Measurements from ENCODE around the gene YRDC. TPM values are rescaled to one million over a fixed set of nuclear protein-coding genes. Genes with fewer than 3 reads are reported as not detected.

Gene YRDC
- total and polyA plus RNA-seq, 2 of the 13 experiments (the other 11 are each of a cell fraction or from before 2014, with no cell fraction given): 27.5 to 29.2 TPM

GRCh38 chr1:37764414-37764825 is 43.6 kb downstream of the YRDC start (continued):
- TF ChIP-seq ZBTB39 (CRISPR knock-in tag; IDR thresholded peaks at IDR 0.05) (peak; percentile 95), REST (IDR thresholded peaks at IDR 0.05; ENCODE audit: borderline replicate concordance in 1 of 2, low read depth in 1 of 2, low read length in 2 of 2) (peak; percentile 94 to 100), ZNF607 (CRISPR knock-in tag; IDR thresholded peaks at IDR 0.05; ENCODE audit: borderline replicate concordance) (peak; percentile 98), PCBP1 (IDR thresholded peaks at IDR 0.05; ENCODE audit: borderline replicate concordance, low read depth, low read length) (no peak), MTF1 (CRISPR knock-in tag; IDR thresholded peaks at IDR 0.05) (peak; percentile 98), HIVEP1 (CRISPR knock-in tag; IDR thresholded peaks at IDR 0.05) (peak; percentile 49; the same call in 1 of the 2 replicates), ZFYVE20 (CRISPR knock-in tag; IDR thresholded peaks at IDR 0.05; ENCODE audit: borderline replicate concordance, low read depth) (peak; percentile 99), ZNF703 (CRISPR knock-in tag; IDR thresholded peaks at IDR 0.05; ENCODE audit: borderline replicate concordance) (peak; percentile 86; the same call in 1 of the 2 replicates), TBX3 (IDR thresholded peaks at IDR 0.05; ENCODE audit: borderline replicate concordance) (no peak), HMG20B (CRISPR knock-in tag; conservative IDR thresholded peaks at IDR 0.05) (peak; percentile 98), TGIF2 (CRISPR knock-in tag; IDR thresholded peaks at IDR 0.05) (peak; percentile 99), RBFOX2 (IDR thresholded peaks at IDR 0.05; ENCODE audit: low read depth, low read length) (no peak), ELK4 (CRISPR knock-in tag; IDR thresholded peaks at IDR 0.05; ENCODE audit: borderline replicate concordance) (peak; percentile 98; the same call in 1 of the 2 replicates), ZNF281 (CRISPR knock-in tag; IDR thresholded peaks at IDR 0.05; ENCODE audit: borderline replicate concordance) (peak; percentile 93), TBP (CRISPR knock-in tag; IDR thresholded peaks at IDR 0.05) (no peak), ZNF614 (CRISPR knock-in tag; IDR thresholded peaks at IDR 0.05; ENCODE audit: borderline replicate concordance) (peak; percentile 98), MBD4 (IDR thresholded peaks at IDR 0.05; ENCODE audit: borderline replicate concordance, low read length) (no peak), ZBTB26 (CRISPR knock-in tag; IDR thresholded peaks at IDR 0.05; ENCODE audit: borderline replicate concordance) (peak; percentile 98)

Measured in HepG2 (cell line).